GM12872 (cell line): ENCODE measurements around the gene FABP1.

Experiments used
- TF ChIP-seq, protein P1 (sequence below): IDR thresholded peaks from 3 replicates; pipeline ENCODE4 v1.5.1; 2011; ENCODE audit warnings: low read depth, mild to moderate bottlenecking, low read length, moderate library complexity; ENCODE audit not compliant: insufficient read depth

Gene FABP1

DNA sequence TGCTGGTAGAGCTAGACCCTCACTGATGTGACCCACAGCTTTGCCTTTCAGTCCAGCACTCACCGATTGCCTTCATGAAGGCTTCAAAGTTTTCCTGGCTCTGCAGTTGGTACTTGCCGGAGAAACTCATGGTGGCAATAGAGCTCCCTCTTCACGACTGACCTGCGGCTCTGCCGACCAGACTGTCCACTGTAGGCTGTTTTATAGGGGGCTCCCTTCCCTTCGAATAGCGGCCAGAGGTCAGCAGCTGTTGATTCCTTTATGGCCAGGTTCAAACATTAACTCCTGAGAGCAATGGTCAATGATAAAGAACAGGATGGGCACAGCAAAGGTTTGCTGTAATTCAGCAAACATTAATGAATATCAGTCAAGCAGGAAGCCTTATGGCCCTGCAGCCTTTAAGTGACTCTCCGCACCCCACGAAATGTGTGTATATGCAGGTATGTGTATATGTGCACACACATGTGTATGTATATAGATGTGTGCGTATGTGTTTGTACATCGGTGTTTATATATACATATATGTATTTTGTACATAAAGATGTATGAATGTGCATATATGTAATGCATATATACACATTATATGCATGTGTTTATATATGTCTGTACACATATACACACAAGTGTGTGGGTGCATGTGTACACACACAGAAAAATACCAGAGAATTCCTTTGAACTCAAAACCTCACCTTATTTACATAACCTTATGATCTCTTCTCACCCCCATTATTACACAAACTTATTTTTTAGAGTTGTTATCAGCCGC lies at the start of gene FABP1:
Gene FABP1 (minus strand): TSS at position 175 of the 766 bp plus-strand sequence. CDS start 45 bp downstream, at position 130.
- TF ChIP-seq, protein P1, sequence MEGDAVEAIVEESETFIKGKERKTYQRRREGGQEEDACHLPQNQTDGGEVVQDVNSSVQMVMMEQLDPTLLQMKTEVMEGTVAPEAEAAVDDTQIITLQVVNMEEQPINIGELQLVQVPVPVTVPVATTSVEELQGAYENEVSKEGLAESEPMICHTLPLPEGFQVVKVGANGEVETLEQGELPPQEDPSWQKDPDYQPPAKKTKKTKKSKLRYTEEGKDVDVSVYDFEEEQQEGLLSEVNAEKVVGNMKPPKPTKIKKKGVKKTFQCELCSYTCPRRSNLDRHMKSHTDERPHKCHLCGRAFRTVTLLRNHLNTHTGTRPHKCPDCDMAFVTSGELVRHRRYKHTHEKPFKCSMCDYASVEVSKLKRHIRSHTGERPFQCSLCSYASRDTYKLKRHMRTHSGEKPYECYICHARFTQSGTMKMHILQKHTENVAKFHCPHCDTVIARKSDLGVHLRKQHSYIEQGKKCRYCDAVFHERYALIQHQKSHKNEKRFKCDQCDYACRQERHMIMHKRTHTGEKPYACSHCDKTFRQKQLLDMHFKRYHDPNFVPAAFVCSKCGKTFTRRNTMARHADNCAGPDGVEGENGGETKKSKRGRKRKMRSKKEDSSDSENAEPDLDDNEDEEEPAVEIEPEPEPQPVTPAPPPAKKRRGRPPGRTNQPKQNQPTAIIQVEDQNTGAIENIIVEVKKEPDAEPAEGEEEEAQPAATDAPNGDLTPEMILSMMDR = no peak

DNA sequence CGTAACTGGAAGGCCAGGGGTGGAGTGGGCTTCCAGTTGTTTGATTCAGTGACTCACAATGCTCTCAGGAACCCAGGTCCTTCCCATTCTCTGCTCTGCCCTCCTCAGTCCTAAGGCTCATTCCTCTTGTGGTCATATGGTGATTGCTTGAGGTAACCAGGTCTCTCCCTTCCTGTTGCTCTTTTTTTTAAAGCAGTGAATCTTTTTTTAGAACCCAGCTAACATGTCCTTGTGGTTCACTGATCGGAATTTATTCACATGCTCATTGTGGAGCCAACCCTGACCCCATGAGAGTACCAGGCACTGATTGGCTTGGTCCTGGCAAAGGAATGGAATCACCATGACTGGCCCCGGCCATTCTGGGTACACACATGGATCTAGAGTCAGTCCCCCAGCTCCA lies 49.7 kb upstream of the FABP1 start:
- TF ChIP-seq, protein P1 = no peak

DNA sequence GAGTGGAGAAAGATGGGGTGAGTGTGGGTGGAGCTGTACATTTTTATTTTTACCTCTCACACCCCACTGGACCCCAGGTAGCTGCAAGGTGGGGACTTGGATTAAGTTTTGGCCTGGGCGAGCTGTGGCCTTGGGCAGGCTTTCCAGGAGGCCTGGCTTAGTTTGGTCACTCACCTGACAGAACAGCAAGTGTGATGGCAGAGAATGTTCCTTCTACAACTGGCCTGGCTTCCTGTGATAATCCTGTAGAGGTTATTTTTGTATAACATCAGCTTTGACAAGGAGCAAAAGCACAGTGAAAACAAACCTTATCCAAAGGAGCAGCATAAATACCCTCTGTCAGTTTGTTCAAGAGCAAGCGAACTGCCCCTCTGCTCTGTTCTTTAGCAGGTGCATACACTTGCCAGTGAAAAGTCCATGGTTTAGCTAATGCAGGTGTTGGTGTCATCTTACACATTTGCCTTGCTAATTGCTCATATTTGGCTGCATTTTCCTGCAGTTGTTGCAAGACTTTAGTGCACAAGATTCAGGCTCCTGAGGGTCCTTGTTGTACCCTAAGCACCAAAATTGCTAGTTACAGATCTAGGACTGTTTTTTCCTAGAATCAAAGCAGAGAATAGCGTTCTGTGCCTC lies 48.6 kb upstream of the FABP1 start:
- TF ChIP-seq, protein P1 = no peak

- TF ChIP-seq, protein P1 = no peak
These were observed 45.0 kb upstream of the FABP1 start for GRCh38 chr2:88172882-88173281.

GRCh38 chr2:88171966-88172365 lies 44.1 kb upstream of the FABP1 start:
- TF ChIP-seq, protein P1 = no peak

DNA sequence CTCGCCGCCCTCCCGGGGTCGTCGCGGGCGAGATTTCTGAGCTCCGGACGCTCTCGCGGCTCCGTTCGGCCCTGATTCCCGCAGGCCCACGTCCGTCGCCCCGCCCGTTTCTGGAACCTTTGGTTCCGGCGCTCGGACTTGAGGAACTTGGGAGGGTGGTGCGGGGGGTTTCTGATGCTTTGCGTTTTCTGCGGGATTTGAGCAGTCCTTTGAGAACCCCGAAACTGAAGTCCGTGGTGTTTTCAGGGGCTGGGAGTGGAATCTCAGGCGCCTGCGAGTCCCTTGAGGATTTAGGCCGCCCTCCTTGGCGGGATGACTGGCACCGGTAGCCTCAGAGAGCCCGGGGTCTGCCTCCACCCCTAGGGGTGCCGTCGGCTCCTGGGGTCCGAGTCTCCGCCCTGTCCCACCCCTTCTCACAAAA lies 42.6 kb upstream of the FABP1 start:
- TF ChIP-seq, protein P1 = no peak

DNA sequence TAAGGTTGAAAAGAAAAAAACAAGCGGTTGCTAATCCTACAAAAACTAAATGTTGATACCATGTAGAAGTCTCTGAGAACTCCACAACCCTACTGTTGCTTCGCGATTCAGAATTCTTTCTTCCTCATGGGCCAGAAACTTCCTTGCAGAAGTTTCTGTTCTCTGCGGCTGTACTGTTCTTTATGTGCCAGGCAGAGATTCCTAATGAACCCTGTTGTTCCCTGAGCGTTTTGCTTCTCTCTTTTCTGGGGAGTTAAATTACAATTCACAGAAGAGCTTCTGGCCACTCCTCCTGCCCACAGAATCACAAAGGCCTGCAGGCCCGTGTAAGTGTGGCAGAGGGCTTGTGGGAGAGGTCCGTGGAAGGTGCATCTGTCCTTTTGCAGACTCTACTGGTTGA lies 40.5 kb upstream of the FABP1 start:
- TF ChIP-seq, protein P1 = no peak
